Vagina (tissue), 2 donors: ENCODE measurements around the gene TMEM40.

Source experiments
- POLR2A ChIP-seq, 2 donors: fragments of 450-650 bp; IDR thresholded peaks; one replicate each; pipeline ENCODE4 v1.6.1; 2017; ENCODE audit warnings: antibody characterized with exemption in 2 of 2, mild to moderate bottlenecking in 2 of 2, moderate library complexity in 2 of 2
- POLR2AphosphoS5 ChIP-seq, 2 donors: sonication (generic); formaldehyde crosslinking; IDR thresholded peaks; one replicate each; pipeline ENCODE4 v1.9.0; 2017; ENCODE audit warnings: antibody characterized with exemption in 2 of 2, mild to moderate bottlenecking in 2 of 2, low read depth in 1 of 2; ENCODE audit not compliant: insufficient read depth in 1 of 2
- TF ChIP-seq, protein P1 (sequence below), 3 experiments: fragments of 450-650 bp in 2 of 3; fragments of 200-600 bp in 1 of 3; sonication (generic) in 1 of 3; IDR thresholded peaks; one replicate each; pipeline ENCODE4 v1.5.1; 2017 to 2019; ENCODE audit warnings: antibody characterized with exemption in 3 of 3, mild to moderate bottlenecking in 2 of 3, moderate library complexity in 2 of 3

DNA sequence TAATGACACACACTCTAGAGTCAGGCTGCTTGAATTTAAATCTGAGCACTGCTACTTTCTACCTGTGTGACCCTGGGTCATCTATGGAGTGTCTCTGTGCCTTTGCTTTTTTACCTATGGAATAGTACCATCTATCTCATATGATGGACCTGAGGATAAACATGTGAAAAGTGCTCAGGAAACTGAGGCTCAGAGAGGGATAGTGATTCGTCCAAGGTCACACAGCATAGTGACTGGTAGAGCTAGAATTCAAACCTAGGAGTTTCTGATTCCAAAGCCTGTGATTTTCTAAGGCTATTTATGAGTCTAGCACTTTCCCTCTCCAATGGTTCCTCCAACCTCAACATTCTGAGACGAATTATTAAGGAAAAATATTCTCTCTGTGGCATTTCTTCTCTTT lies 63.1 kb downstream of the TMEM40 start:
- TF ChIP-seq, protein P1, sequence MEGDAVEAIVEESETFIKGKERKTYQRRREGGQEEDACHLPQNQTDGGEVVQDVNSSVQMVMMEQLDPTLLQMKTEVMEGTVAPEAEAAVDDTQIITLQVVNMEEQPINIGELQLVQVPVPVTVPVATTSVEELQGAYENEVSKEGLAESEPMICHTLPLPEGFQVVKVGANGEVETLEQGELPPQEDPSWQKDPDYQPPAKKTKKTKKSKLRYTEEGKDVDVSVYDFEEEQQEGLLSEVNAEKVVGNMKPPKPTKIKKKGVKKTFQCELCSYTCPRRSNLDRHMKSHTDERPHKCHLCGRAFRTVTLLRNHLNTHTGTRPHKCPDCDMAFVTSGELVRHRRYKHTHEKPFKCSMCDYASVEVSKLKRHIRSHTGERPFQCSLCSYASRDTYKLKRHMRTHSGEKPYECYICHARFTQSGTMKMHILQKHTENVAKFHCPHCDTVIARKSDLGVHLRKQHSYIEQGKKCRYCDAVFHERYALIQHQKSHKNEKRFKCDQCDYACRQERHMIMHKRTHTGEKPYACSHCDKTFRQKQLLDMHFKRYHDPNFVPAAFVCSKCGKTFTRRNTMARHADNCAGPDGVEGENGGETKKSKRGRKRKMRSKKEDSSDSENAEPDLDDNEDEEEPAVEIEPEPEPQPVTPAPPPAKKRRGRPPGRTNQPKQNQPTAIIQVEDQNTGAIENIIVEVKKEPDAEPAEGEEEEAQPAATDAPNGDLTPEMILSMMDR (IDR thresholded peaks at IDR 0.05) = no peak
- TF ChIP-seq POLR2AphosphoS5 (IDR thresholded peaks at IDR 0.05; ENCODE audit: insufficient read depth in 1 of 2, low read depth in 1 of 2) (no peak), POLR2A (IDR thresholded peaks at IDR 0.05) (no peak)
